Ectodermal cell (in vitro differentiated cells): ENCODE measurements around the gene RHOT1. TPM values are rescaled to one million over a fixed set of nuclear protein-coding genes. Genes with fewer than 3 reads are reported as not detected.
"Not testable (repeated sequence)": the region's sequence is repeated elsewhere in the genome, so short reads cannot be mapped to it uniquely, and the experiment has no call there.

Experiments
- H3K27ac ChIP-seq: 2 replicates; pipeline ENCODE4 v1.7.0; 2013; ENCODE audit warnings: mild to moderate bottlenecking, low read depth, low read length; ENCODE audit not compliant: insufficient read depth, poor library complexity, severe bottlenecking
- H3K27me3 ChIP-seq: 2 replicates; pipeline ENCODE4 v1.7.0; 2013; ENCODE audit warnings: mild to moderate bottlenecking, low read length; ENCODE audit not compliant: insufficient read depth, control insufficient read depth, poor library complexity, severe bottlenecking
- H3K36me3 ChIP-seq: one replicate; pipeline ENCODE4 v1.7.0; 2013; ENCODE audit warnings: low read length; ENCODE audit not compliant: control insufficient read depth, insufficient read depth
- H3K4me1 ChIP-seq: one replicate; pipeline ENCODE4 v1.7.0; 2013; ENCODE audit warnings: low read length; ENCODE audit not compliant: control insufficient read depth, insufficient read depth
- H3K4me3 ChIP-seq: 2 replicates; pipeline ENCODE4 v1.7.0; 2013; ENCODE audit warnings: low read depth, low read length, control low read depth; ENCODE audit not compliant: insufficient read depth
- H3K9me3 ChIP-seq: 2 replicates; pipeline ENCODE4 v1.7.0; 2013; ENCODE audit warnings: mild to moderate bottlenecking, low read length, moderate library complexity; ENCODE audit not compliant: control insufficient read depth
- WGBS, 2 experiments: methylation state at CpG; one replicate each; pipeline ENCODE4 v1.1.7; 2013; ENCODE audit warnings: missing lambda C conversion rate in 2 of 2; 5-methylcytosine and 5-hydroxymethylcytosine counted together
- polyA plus RNA-seq, 4 experiments: library from polyadenylated mRNA; stranded (reverse); fragments of 50-300 nt; gene quantifications; one replicate each; pipeline ENCODE4 v1.2.3, GENCODE V29; 2013

Gene RHOT1
- polyA plus RNA-seq (2013, experiment 1 of 4): 36.8 TPM
- polyA plus RNA-seq (2013, experiment 2 of 4): 32.9 TPM
- polyA plus RNA-seq (2013, experiment 3 of 4): 27.9 TPM
- 34.2 TPM for polyA plus RNA-seq (2013, experiment 4 of 4)

DNA sequence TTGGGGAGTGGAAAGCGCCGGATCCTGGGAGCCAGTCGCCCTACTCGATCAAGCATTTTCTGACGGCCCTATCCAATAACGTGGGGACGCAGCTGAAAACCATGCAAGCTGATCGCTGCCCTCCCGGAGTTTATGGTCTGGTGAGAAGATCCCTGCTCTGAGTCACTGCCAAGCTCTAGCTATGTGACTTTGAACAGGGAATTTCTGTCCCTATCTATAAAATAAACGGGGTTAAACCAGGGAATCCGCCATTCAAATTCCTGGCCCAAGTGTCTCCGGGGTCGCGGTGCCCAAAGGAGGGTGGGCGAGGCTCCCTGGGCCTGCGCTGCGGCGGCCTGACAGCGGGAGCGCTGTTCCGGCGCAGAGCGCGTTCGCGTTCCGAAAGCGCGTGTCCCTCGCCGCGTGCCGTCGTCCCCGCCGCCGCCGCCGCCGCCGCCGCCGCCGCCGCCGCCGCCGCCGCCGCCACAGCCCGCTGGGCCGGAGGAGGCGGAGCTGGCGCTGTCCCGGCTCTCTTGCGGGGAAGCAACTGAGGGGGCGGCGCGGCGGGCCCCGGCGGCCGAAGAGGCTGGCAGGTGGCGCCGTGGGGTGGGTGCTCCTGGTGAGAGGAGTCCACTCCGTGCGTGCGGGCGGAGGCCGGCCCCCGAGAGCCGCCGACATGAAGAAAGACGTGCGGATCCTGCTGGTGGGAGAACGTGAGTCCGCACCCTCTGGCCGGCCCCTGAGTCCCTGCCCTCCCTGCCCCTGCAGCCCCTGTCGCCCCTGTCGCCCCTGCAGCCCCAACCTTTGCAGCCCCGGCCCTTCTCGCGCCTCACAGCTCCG is at the start of gene RHOT1:
Gene RHOT1, plus strand, starts transcription at position 465 of the 819 bp plus-strand sequence. Its CDS starts 191 bp downstream, at position 656.
- Histone ChIP-seq H3K27ac (peak within 1 kb of the TSS; percentile 81), H3K36me3 (no peaks in the 10 kb centered on the region), H3K9me3 (no peaks in the 10 kb centered on the region), H3K27me3 (no peaks in the 10 kb centered on the region), H3K4me3 (peak within 1 kb of the TSS; percentile 63), H3K4me1 (no peaks in the 10 kb centered on the region)
- WGBS, 2 experiments: 1% methylated on average over 84 of the region's 84 CpGs

DNA sequence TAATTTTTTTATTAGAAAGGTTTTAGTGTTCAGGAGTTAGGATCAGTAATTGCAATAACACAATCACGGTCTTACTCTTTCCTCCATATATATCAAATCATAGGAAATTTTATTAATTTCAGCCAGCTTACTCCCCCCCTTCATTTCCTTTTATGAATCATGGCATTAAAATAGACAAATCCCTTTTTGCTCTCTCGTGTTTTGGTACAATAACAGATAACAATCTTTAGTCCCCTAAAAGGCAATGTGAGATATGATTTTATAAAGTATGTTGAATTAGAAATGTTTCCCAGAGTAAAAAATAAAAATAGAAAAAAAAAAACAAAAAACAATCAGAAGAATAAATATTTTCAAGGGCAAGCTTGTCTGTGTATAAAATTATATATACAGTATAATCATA is 42.6 kb upstream of the RHOT1 start:
- Histone ChIP-seq H3K4me1 (peaks cover 3% of the 10 kb centered on the region), H3K27me3 (no peaks in the 10 kb centered on the region), H3K27ac (no peak overlapping the region), H3K36me3 (no peaks in the 10 kb centered on the region), H3K4me3 (no peak overlapping the region), H3K9me3 (no peaks in the 10 kb centered on the region)
- WGBS, 2 experiments: 90 to 95% methylated on average over 1 of the region's 2 CpGs

DNA sequence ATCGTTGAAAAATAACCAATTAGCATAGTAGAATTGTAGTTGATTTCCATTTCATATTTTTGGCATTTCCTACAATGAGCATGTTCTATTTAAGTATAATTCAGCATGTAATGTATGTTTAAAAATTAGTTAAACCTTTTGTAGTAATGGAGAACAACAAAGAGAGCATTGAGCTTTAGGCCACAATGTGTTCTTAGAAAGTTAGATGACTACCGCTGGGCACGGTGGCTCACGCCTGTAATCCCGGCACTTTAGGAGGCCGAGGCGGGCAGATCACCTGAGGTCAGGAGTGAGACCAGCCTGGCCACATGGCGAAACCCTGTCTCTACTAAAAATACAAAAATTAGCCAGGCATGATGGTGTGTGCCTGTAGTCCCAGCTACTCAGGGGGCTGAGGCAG is 42.0 kb upstream of the RHOT1 start:
- not testable (repeated sequence) for H3K4me1 ChIP-seq, H3K36me3 ChIP-seq, H3K9me3 ChIP-seq, H3K27me3 ChIP-seq, H3K27ac ChIP-seq, H3K4me3 ChIP-seq
- 91 to 94% methylated on average over 7 to 8 of the region's 8 CpGs for WGBS, 2 experiments

DNA sequence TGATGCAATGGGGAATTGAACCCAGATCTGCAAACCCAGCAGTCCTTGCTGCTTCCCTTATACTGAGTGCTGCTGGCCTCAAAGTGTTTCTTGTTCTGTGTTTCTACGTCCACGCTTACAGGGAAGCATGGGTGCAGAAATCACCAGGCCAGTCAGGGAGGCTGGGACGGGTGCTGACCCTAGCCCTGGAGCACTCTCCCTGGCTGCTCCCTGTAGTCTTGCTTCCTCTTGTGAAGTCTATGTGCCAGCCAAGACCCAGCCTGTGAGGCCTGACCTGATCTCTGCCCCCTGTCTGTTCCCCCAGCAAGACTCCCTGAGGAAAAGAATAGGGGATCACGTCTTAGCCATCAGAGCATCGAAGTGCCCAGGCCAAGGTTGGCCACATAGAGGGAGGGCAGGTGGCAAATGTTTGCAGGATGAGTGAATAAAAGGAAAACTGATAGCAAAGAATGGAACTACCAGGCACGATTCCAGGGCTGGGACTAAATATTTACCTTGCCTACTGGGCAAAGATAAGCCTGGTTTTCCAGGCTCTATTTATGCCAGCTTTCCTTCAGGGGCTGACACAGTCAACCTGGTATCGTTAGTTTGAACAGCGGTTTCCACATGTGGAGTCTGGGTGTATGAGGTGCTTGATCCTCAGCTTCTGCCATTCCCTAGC is 41.2 kb upstream of the RHOT1 start:
- H3K27ac ChIP-seq: no peak overlapping the region
- no peaks in the 10 kb centered on the region for H3K9me3 ChIP-seq
- H3K27me3 ChIP-seq: no peaks in the 10 kb centered on the region
- peaks cover 3% of the 10 kb centered on the region for H3K4me1 ChIP-seq
- WGBS, 2 experiments: 91 to 92% methylated on average over 8 of the region's 8 CpGs
- no peaks in the 10 kb centered on the region for H3K36me3 ChIP-seq
- no peak overlapping the region for H3K4me3 ChIP-seq

DNA sequence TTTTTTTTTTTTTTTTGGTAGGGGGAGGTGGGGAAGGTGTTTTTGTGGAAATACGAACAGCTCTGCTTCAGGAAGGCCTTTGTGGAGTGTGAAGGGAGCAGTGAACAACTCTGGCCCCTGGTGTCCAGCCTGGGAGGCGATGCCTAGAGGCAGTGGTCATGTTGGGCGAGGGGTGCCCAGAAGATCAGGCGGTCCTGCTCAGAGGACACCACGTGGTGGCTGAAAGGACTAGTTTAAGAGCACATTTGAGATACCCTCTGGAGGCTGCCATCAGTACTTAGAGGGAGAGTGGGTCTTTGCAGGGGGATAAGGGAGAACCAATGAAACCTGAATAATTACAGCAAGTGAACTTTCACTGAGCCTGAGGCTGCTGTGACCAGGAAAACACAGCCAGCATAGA is 40.1 kb upstream of the RHOT1 start:
- Histone ChIP-seq H3K4me1 (peaks cover 3% of the 10 kb centered on the region), H3K27me3 (no peaks in the 10 kb centered on the region), H3K36me3 (no peaks in the 10 kb centered on the region), H3K4me3 (no peak overlapping the region), H3K27ac (no peak overlapping the region), H3K9me3 (no peaks in the 10 kb centered on the region)
- WGBS, 2 experiments: 91 to 93% methylated on average over 5 of the region's 5 CpGs

DNA sequence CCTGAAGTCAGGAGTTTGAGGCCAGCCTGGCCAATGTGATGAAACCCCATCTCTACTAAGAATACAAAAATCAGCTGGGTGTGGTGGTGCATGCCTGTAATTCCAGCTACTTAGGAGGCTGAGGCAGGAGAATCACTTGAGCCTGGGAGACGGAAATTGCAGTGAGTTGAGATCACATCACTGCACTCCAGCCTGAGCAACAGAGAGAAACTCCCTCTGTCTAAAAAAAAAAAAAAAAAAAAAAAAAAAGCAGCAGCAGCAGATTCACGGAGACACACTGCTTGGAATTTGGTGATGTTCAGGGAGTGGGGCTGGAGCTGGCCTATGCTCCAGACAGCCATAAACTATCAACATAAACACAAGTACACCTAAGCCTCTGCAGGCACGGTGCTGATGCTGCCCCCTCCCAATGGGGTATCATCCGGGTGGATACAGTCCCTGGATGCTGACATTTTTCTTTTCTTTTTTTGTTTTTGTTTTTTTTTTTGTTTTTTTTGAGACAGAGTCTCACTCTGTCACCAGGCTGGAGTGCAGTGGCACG is 39.6 kb upstream of the RHOT1 start:
- H3K36me3 ChIP-seq: no peaks in the 10 kb centered on the region
- H3K9me3 ChIP-seq: no peaks in the 10 kb centered on the region
- peaks cover 3% of the 10 kb centered on the region for H3K4me1 ChIP-seq
- 90 to 91% methylated on average over 4 to 5 of the region's 5 CpGs for WGBS, 2 experiments
- H3K27ac ChIP-seq: no peak overlapping the region
- no peak overlapping the region for H3K4me3 ChIP-seq
- no peaks in the 10 kb centered on the region for H3K27me3 ChIP-seq

DNA sequence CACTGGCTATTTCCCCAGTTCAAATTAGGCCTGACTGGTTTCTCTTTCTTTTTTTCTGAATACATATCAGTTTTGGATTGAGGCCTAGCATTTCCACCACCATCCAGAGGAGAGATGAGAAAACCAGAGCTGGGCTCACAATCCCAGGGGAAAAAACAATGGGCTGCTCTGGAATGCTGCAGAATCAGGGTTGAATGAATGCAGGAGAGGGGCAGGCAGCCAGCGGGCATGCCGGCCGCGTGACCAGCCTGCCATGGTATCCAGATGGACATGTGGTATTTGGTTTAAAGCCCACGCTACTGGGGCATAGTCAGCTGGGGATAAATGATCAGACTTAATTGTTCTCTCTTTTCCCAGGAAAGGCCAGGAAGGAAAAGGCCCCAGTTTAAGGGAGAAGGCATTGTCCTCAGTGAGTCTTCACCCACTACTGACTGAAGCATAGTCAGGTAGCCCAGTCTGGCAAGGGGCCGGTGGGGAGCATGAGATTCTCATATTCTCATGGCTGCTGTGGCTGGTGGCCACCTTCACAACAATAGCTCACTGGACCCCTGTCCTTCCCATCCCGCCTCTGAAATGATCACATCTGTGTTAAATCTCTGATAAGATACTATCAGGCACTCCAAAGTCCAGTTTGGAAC is 38.7 kb upstream of the RHOT1 start:
- H3K4me1 ChIP-seq: peaks cover 3% of the 10 kb centered on the region
- H3K4me3 ChIP-seq: no peak overlapping the region
- no peak overlapping the region for H3K27ac ChIP-seq
- H3K36me3 ChIP-seq: no peaks in the 10 kb centered on the region
- no peaks in the 10 kb centered on the region for H3K27me3 ChIP-seq
- 92 to 93% methylated on average over 7 of the region's 7 CpGs for WGBS, 2 experiments
- no peaks in the 10 kb centered on the region for H3K9me3 ChIP-seq

DNA sequence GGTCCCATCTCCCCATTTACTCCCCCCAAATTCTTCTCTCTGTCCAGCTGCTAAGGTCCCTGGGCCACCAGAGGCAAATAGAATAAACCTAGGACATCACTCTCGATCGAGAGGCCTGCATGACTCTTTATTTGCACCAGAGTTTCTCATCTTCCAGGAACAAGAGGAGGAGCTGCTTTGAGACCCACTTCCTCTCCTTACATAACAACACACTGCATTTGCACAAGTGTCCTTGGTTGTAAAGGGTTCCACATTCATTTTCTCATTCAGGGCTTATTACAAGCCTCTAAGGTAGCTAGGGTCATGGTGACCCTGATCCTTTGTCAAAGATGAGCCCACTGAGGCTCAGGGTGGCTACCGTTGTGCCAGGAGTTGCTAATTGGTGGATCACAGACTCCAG is 38.1 kb upstream of the RHOT1 start:
- no peaks in the 10 kb centered on the region for H3K36me3 ChIP-seq
- no peaks in the 10 kb centered on the region for H3K9me3 ChIP-seq
- WGBS, 2 experiments: 92 to 97% methylated on average over 3 of the region's 3 CpGs
- no peak overlapping the region for H3K4me3 ChIP-seq
- peaks cover 3% of the 10 kb centered on the region for H3K4me1 ChIP-seq
- H3K27me3 ChIP-seq: no peaks in the 10 kb centered on the region
- H3K27ac ChIP-seq: no peak overlapping the region

DNA sequence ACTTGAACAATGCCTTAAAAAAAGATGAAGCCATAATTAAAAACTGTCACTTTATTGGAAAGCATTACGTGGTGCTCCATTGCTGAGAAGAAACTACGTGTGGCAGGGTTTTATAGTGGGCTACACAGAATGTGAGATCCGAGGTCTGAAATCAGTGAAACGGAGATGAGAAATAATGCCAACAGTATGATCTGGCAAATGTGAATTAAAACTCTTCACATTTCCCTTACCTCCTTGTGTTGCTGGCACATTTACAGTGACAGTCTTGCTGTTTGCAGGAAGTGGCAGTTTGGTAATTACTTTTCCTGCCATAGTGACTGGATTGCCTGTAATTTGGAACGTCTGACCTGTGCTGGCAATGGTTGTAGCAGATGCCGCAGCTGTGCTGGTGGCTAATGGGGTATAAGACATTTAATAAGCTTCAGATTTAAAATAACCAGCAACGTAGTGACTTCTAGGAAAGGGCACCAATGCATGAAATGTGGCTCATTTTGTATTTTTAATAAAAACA is 35.8 kb upstream of the RHOT1 start:
- not testable (repeated sequence) for H3K36me3 ChIP-seq, H3K27me3 ChIP-seq, H3K27ac ChIP-seq, H3K4me1 ChIP-seq, H3K4me3 ChIP-seq, H3K9me3 ChIP-seq
- WGBS, 2 experiments: 94 to 95% methylated on average over 6 of the region's 7 CpGs

DNA sequence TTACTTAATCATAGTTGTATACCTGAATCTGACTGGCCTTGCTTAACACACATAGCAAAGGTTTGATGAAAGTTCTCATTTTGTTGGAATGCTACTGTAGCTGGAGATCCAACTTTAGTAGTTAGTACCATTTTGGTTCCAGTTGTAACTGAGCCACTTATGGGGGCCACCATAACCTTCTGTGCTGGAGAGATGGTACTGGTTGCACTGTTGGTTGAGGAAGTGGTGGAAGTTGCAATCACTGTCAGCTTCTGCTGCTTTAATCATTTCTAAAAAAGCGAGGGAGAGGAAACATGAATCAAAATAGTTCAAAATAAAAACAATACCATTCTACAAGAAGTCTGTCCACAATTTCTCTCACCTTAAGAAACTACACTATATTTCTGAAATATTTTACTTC is 35.1 kb upstream of the RHOT1 start:
- H3K9me3 ChIP-seq, H3K4me3 ChIP-seq, H3K36me3 ChIP-seq, H3K27ac ChIP-seq, H3K4me1 ChIP-seq, H3K27me3 ChIP-seq: not testable (repeated sequence)
- WGBS, 2 experiments: 96 to 100% methylated on average over 1 of the region's 1 CpG
